Mammary epithelial cell (primary cell): ENCODE measurements around the gene IL17RB.

ENCODE experiments used
- CTCF ChIP-seq, 2 donors: IDR thresholded peaks in 1 of 2; conservative IDR thresholded peaks in 1 of 2; 2 replicates each; pipeline ENCODE4 v1.5.1; 2011 to 2012; ENCODE audit warnings: inconsistent platforms in 2 of 2, low read length in 2 of 2, mild to moderate bottlenecking in 2 of 2, control low read depth in 1 of 2, low read depth in 1 of 2; ENCODE audit not compliant: insufficient read depth in 1 of 2; ENCODE audit errors: extremely low read depth in 1 of 2
- EZH2 ChIP-seq: IDR thresholded peaks from 2 replicates; pipeline ENCODE4 v1.6.1; 2012; ENCODE audit warnings: low read length, inconsistent platforms, borderline replicate concordance

GRCh38 chr3:53900666-53901331 is 54.4 kb downstream of the IL17RB start:
- TF ChIP-seq EZH2 = no peak
- no peak for TF ChIP-seq CTCF (conservative IDR thresholded peaks at IDR 0.05 in 1 of 2, IDR thresholded peaks at IDR 0.05 in 1 of 2; ENCODE audit: extremely low read depth in 1 of 2, insufficient read depth in 1 of 2, low read depth in 1 of 2, low read length in 2 of 2)
